Activated CD4-positive, alpha-beta T cell treated with anti-CD3 and anti-CD28 coated beads for 4 hours (primary cell): Measurements from ENCODE around the gene ZNF277.
"Not testable (repeated sequence)": the region's sequence is repeated elsewhere in the genome, so short reads cannot be mapped to it uniquely, and the experiment has no call there.

Experiments used
- DNase-seq, 2 donors: peaks; one replicate each; pipeline ENCODE4 v3.0.0-alpha.2; 2020

Gene ZNF277

DNA sequence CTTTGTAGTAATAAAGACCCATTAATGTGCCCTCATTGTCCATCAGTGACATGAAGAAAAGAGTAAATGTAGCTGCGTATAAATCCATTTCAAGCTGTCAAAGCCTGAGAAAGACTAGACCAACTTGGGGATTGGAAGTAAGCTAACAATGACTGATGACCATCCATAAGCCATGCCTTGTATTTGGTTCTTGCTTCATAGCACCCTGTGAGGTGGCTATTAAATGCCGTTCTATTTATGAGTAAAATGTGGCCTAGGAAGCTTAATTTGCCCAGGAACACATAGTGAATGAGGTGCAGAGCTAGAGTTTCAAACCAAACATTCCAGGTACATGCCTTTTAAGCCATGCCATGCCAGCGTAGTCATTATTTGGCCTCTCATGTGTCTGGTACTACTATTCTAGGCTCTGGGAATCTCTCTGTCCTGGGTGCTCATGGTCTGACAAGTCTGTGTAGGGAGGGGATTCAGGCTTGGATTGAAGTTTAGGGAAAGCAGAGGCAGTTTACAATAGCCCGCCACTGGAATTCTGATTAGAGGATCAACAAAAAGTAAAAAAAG lies 92.1 kb downstream of the ZNF277 start:
- DNase-seq = no peak

DNA sequence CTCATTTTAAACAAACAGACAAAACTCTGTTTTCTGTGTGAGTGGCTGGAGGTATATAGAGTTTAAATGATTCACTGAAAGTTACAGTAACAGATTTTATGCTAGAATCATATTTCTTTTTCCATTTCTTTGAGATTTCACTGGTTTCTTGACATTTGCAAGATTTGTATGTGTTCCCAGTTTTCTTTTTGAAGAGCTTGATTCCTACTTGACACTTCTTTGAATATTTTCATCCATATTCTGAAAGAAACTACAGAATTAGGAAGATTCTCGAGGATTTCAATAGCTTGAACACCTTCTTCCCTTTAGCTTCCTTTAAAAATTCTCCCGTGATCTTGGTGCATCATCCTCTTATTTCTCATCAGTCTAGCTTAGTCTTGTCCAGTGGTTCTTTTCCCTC lies 93.6 kb downstream of the ZNF277 start:
- no peak for DNase-seq

DNA sequence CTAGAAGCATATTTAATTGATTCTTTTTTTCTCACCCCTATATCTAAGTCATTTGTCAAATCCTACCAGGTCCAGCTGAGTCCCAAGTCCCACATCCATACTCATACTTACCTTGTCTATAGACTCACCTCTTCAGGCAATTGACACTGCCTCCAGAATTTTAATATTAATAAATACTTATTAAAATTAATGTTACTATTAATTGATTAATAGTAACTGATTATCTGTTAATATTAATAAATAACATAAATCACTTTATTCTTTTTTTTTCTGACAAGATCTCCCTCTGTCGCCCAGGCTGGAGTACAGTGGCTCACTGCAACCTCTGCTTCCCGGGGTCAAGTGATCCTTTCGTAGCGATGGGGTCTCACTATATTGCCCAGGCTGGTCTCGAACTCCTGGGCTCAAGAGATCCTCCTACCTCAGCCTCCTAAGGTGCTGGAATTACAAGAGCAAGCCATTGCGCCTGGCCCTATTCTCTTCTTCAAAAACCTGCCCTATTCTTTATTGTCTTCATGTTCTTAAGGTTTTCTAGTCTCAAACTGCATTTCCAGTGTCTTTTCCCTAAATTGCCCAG lies 94.4 kb downstream of the ZNF277 start:
- no peak for DNase-seq

DNA sequence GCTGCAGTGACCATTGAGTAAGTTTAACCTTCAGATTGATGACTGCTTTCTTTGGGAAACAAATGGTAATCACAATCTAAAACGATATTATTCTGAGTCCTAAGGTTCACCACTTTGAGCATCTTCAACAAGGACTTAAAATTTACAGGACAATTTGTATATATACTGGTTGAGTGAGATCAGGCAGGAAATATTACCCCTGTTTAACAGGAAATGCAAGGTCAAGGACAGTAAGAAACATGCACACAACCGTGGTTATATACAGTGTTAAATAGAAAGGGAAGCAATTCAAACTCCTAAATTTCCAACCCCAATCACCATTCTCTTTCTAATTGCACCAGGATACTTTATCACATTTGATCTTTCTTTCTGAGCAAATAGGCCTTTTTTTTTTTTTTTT lies 96.1 kb downstream of the ZNF277 start:
- DNase-seq = no peak

DNA sequence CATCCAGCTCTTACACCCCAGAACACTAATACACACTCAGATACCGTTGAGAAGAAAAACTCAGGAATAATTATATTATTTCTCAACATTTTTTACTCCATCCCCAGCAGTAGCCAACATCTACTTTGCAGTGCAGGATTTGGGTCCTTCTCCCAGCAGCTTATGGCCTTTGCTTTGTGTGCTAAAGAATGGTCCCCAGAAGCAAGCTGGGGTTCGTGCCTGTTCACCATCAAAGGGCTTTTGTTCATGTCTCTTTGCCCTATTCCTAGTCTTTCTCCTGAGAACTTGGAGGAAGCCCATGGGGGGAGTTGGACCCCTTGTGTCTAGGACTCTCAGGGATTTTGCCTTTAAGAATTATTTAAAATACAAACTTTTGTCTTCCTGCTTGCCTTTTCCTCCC lies 100.4 kb downstream of the ZNF277 start:
- DNase-seq = no peak

DNA sequence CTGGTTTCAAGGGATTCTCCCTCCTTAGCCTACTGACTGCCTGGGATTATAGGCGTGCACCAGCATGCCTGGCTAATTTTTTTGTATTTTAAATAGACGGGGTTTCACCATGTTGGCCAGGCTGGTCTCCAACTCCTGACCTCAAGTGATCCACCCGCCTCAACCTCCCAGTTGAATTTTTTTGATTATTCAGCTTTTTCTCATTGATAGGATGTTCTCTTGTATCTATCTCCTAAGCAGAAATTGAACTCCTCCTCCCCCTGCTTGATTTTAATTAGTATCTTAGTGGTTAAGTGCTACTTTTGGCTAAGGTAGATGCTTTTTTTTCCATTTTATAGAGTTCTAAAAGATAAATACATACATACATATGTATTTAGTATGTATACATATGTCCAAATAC lies 101.0 kb downstream of the ZNF277 start:
- no peak for DNase-seq

DNA sequence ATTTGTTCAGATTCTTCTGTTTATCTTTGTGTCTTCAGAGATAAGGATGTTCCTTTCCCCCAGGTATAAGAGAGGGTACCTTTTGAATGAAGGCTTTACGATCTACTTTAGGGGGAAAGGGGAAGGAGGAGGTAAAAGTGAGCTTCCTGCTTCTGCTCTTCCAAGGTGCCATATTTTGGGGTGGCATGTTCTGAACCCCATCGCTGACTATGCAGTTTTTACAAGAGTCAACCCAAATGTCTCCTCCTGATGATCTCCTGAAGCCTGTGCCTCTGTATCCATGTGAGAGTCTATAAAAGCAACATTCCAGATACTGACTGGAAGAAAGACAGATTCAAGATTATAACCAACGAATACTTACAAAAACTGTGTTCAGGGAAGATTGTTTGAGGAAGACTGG lies 102.5 kb downstream of the ZNF277 start:
- no peak for DNase-seq

DNA sequence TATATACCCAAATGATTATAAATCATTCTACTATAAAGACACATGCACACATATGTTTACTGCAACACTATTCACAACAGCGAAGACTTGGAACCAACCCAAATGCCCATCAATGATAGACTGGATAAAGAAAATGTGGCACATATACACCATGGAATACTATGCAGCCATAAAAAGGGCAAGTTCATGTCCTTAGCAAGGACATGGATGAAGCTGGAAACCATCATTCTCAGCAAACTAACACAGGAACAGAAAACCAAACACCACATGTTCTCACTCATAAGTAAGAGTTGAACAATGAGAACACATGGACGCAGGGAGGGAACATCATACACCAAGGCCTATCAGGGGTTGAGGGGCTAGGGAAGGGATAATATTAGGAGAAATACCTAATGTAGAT lies 110.3 kb downstream of the ZNF277 start:
- not testable (repeated sequence) for DNase-seq

DNA sequence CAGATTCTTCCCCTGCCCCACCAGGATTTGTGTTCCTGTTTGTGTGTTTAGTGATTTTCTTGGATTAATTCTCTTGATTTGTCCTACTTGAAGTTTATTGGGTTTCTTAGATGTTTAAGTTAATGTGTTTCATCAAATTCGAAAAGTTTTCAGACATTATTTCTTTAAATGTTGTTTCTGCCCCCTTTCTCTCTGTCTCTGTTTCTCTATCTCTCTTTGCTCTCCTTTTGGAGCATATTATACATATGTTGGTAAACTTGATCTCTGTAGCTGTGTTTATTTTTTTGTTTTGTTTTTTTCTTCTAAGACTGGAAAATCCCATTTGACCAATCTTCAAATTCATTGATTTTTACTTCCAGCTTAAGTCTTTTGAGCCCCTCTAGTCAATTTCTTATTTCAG lies 115.6 kb downstream of the ZNF277 start:
- no peak for DNase-seq

DNA sequence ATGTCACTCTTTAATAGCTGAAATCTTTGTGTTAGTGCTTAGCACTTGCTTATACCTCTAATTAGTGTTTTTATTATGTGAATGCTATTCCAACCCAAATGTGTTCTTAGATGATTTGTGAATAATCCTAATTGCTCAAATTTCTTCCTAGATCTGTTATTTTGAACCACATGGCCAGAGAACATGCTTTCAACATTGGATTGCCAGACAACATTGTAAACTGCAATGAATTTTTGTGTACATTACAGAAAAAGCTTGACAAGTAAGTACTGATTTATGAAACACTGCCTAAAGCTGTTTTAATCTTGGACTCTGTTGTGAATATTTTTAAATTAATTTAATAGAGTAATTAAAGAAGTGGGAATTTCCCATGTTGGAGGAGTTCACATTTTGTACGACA lies 121.1 kb downstream of the ZNF277 start:
- no peak for DNase-seq

DNA sequence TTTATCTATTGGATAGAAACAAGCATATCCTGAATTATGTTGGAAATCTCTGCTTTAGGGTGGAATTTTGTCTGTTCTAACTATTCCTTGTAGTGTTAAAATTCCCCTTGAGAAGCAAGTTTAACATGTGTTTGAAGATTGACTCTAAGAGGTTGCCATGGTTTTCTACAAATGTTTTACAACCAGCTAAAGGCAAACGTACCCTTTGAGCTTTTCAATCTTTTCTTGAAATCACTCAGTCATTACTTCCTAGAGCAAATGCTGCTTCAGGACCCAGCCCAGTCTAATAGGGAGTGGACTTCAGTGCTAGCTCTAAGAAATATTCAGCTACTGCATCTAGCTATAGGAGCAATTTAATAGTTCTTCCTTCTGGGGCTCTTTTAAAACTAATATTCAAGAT lies 125.0 kb downstream of the ZNF277 start:
- no peak for DNase-seq

DNA sequence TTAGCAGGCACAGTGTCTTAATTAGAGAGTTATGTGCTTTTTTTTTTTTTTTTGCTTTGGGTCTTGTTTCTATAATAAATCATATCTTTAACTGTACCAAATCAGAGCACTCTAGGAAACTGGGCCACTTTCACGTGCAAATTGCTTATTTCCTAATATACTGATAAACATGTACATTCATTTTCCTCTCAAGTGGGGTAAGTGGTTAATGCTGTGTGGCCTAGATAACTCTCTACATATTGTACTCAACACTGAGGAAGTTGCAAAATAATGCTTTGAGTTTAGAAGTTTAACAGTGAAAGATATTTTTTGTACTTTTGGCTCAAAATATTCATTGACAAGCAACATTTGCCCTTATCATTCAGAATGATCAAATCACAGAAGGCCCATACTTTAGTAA lies 127.9 kb downstream of the ZNF277 start:
- no peak for DNase-seq

DNA sequence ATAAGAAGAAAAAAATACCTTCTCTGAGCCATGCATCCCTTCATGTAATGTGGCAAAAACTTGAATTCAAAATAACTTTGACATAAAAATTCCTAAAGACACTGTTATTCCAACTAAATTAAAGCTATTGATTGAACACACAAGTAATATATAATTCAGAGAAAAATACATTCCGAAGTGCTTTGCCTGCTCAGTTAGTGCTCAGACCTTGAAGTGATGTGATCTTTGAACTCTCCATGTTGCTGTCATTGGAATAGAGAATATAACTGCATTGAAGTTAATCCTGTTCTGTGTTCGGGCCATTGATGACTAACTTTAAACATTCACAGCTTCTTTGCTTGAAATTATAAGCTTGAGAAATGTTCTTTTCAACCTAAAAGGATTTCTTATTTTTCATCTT lies 129.8 kb downstream of the ZNF277 start:
- DNase-seq = no peak

DNA sequence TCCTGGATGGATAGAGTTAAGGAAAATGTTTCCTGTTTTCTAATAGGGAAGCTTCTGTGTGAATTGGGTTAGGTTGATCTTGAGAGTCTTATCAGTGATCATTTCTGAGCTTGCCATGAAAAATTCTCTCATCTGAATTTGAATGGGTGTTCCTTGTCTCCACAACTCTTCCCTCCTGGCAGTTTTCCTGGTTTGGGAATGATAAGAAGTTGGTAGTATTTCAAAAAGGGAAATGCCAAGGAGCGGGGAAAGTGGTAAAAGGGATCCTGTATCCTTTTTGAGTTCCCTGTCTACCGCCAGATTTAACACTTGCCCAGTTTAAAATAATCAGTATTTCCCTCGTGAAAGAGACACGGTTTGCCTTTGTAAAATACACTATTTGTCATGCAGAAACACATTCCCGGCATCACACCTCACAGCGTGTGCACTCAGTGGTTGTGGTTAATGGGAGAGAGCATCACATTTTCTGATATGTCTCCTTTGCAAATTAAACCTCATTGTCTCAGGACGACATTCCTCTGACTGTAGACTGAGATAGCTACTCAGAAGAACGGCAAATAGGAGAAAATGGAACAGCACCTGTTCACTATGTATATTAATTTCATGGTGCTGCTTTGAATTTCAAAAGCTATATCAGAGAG lies 130.6 kb downstream of the ZNF277 start:
- no peak for DNase-seq

DNA sequence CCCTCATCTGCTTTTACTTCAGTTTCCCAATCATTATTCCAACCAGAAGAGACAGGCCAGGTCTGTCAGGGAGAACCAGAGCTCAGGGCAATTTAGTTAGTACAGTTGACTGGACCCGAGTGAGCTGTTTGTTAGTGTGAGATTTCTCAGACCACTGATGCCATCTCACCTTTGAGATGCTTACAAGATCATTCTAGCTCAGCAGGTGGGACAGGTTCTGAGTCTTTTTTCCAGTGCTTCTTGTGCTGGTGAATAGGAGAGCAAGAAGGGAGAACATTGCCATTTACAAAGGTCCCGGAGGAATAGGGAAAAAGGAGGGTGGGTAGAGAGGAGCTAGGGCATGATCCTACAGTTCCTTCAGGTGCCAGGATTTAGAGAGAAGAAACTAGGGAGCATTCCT lies 131.4 kb downstream of the ZNF277 start:
- DNase-seq = no peak

DNA sequence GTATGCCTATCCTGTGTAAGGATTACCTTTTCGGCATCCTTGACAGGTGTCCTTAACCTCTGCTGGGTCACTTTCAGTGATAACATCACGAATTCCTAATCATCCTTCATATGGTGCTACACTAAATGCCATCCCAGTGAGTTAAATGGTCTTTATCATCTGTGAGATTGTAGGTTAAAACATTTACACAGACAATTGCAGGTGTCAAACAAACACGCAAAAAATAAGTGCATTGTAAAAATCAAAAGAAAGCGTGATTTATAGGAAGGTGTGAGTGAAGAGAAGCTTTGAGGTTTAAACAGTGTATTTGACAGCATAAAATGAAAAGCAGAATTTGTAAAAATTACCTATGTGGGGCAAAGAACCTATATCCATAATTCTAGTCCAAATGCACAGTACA lies 132.3 kb downstream of the ZNF277 start:
- DNase-seq = no peak

DNA sequence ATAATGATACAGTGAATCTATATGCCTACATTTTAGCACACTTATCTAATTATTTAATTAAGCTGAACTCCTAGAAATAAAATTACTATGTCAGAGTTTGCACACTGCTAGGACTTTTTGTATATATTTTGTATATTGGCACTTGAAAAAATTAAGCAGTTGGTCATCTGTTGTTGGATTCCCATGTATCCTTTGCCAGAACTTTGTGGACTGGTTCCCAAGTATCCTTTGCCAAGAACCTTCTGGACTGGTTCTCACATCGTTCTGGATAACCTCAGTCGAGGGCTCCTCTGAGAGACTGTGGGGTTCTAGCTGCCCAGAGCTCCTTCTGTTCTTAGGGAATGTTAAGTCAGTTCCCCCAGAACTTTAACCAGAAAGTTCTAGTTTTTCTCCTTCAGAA lies 135.0 kb downstream of the ZNF277 start:
- no peak for DNase-seq

DNA sequence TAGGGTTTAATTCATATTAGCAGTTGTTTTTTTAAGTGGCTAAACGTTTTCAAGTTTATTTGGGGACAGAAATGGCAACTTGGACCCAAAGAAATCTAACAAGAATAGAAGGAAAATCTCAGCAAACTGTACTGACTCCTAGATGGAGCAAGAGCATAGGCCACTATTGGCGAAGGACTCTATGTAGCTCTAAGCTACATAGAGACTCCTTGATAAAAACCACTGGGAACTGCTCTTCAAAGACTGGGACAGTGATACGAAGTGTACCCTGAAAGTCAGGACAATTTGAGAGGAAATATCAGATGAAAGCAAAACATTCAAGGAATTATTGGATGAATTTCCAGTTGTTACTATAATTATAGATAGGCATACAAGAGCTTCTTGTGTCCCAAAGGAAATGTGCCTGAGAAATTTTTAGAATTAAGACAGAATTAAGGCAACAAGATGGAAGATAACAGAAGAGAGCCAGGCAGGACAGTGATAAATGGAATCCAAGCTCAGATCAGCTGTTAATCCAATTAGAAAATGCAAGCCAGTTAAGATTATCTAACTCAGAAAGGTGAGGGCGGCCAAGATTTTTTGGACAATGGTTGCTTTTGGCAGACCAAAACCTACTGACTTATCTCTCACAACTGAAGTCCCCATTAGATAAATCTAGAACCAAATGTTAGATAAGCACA lies 140.0 kb downstream of the ZNF277 start:
- DNase-seq = no peak

DNA sequence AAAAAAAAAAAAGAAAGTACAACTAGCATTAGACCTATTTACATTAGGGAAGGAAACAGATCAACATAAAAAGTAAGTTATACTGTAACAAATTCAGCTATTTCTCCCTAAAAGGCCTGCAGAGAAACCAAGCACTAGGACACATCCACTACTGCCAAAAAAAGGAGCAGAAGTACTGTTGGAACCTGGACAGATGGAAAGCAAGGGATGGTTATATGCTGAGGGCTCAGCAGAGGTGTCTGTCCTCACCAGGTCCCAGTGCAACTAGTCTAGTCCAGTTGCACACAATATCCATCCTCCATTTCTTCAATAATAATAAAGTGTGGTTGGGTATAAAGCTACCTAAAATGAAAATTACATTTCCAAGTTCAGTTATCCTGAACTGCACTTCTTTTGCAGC lies 140.6 kb downstream of the ZNF277 start:
- no peak for DNase-seq

DNA sequence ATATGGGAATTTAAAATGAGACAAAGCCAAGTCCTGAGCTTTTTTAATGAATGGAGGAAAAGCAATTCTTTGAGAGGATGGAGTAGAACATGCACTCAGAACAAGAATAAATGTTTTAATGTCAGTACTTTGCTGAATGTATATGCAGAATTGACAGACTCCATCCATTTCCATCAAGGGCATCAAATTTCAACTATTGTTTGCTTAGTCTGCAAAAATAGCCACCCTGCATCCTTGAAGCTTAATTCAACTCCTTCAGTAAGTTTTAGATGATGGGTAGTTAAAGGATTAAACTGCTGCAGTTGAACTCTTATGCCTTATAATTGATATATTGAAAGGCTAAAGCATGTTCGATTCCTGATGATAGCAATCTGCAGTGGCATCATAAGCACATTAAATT lies 144.1 kb downstream of the ZNF277 start:
- no peak for DNase-seq

DNA sequence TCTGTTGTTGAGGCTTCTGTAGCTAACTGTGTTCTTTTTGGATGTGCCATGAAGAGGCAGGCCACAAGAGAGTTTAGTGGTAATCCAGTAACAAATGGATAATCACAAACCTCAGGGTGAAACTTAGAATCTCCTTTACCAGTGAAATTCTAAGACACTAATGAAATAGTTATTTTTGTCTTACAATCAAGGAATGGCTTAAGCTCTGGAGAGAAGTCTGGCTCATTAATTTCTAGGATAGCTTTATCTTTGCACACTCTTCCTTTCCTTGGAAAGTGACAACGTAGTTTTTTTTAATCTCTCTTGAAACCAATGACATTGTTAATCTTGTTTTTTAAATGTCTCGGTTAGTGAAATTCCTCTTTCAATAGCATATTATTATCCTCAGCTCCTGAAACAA lies 150.1 kb downstream of the ZNF277 start:
- DNase-seq = no peak

DNA sequence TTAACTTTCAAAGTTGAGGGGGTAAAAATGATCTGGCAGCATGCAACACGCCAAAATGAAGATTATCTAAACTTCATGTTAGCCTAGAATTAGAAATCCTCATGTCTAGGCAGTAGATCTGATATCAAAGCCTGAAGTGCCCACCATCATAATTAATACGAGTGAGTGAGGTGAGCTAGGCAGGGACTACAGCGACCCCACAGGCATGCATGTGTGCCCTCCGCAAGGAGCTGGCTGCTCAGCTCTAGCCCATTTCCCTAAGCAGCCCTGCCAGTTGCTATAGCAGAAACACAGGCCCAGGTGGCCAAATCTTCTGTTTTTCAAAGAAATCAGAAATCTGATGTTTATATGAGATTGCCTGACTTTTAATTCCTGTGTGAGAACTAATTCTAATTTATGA lies 150.6 kb downstream of the ZNF277 start:
- no peak for DNase-seq

DNA sequence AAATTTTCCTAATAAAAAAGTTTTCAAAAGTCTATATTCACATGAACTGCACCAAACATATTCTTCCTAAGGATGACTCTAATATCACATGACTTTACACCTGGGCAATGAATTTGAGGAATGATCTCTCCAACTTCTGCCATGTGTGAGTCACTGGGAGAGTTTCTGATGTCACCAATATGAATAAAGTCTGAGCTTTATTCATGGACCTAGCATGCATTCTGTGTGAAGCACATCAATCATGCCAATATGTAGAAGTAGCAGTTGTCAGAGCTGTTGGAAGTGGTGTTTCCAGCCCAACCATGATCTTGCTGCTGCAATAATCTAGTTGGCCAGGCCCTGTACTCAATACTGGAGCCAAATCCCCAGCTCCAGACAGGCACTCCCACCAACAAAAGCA lies 152.0 kb downstream of the ZNF277 start:
- no peak for DNase-seq

DNA sequence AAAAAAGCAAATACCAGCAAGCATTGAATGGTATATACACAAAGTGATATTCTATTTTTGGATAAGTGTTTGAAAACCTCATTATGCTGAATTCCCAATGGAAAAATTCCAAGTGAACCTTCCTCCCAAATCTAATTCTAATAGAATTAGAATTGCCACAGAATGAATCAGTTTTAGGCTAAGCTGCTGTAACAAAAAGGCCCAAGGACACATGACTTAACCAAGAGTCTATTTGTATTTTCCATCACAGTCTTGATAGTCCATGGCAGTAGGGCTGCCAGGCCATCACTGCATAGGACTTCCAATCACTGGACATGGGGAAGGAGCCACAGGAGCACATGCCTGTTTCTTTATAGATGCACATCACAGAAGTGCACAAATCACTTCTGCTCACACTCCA lies 152.6 kb downstream of the ZNF277 start:
- no peak for DNase-seq

DNA sequence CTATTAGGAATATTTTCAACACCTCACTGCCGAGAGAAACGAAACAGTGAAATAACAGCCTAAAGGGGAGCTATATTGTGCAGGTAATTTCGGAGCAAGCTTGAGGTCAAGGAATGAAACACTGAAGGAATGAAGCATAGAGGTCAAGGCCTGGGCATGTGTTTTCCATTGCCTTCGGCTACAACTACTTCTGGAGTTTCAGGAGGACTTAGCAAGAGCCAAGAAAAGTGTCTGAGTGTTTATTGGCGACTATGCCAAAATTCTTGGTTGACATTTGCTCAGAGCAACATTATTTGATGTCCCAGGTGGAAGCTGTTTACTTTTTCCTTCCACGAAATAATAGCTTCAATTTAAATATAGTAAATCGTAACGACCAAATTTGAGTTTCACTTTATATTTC lies 154.2 kb downstream of the ZNF277 start:
- DNase-seq = no peak
